Fibroblast of lung (primary cell): ENCODE data around the gene SEM1. TPM values are rescaled to one million over a fixed set of nuclear protein-coding genes. Genes with fewer than 3 reads are reported as not detected.
A peak's percentile ranks its signal among the peaks of the same experiment; 100 is the strongest.
"Not testable (repeated sequence)": the region's sequence is repeated elsewhere in the genome, so short reads cannot be mapped to it uniquely, and the experiment has no call there.

Source experiments
- DNase-seq, 2 donors: peaks; one replicate each; pipeline versions ENCODE4 v3.0.0 to v3.0.0-alpha.2; 2010; ENCODE audit warnings: low read depth in 2 of 2
- H2AFZ ChIP-seq: 2 replicates; pipeline ENCODE4 v1.5.1; 2012; ENCODE audit warnings: low read length, control low read depth, inconsistent platforms
- H3K27ac ChIP-seq: 2 replicates; pipeline ENCODE4 v1.5.1; 2011; ENCODE audit warnings: low read length, control low read depth; ENCODE audit not compliant: insufficient read depth
- H3K27me3 ChIP-seq: 2 replicates; pipeline ENCODE4 v1.5.1; 2011; ENCODE audit warnings: mild to moderate bottlenecking, low read length; ENCODE audit not compliant: control insufficient read depth, insufficient read depth
- H3K36me3 ChIP-seq: 2 replicates; pipeline ENCODE4 v1.5.1; 2011; ENCODE audit warnings: low read length; ENCODE audit not compliant: control insufficient read depth, insufficient read depth
- H3K4me1 ChIP-seq: 2 replicates; pipeline ENCODE4 v1.5.1; 2011; ENCODE audit warnings: low read length; ENCODE audit not compliant: control insufficient read depth, insufficient read depth; ENCODE audit errors: extremely low read depth
- H3K4me2 ChIP-seq: 2 replicates; pipeline ENCODE4 v1.5.1; 2011; ENCODE audit warnings: low read length, control low read depth; ENCODE audit not compliant: insufficient read depth; ENCODE audit errors: extremely low read depth
- H3K4me3 ChIP-seq, 4 experiments: fragments of 200-600 bp in 1 of 4; sonication (generic) in 1 of 4; replicated peaks in 1 of 4; 2 replicates each; pipeline ENCODE4 v1.5.1; 2011 to 2016; ENCODE audit warnings: low read length in 4 of 4, low read depth in 3 of 4, mild to moderate bottlenecking in 3 of 4, control low read depth in 2 of 4, inconsistent platforms in 1 of 4, mixed read lengths in 1 of 4; ENCODE audit not compliant: insufficient read depth in 1 of 4; ENCODE audit errors: control extremely low read depth in 1 of 4
- H3K79me2 ChIP-seq: 2 replicates; pipeline ENCODE4 v1.5.1; 2012; ENCODE audit warnings: mild to moderate bottlenecking, low read length, inconsistent platforms; ENCODE audit not compliant: control insufficient read depth, insufficient read depth
- H3K9ac ChIP-seq: 2 replicates; pipeline ENCODE4 v1.5.1; 2011; ENCODE audit warnings: mild to moderate bottlenecking, low read length, control low read depth; ENCODE audit not compliant: insufficient read depth
- H3K9me3 ChIP-seq: 2 replicates; pipeline ENCODE4 v1.5.1; 2012; ENCODE audit warnings: low read depth, low read length; ENCODE audit not compliant: control insufficient read depth, insufficient read depth
- H4K20me1 ChIP-seq: 2 replicates; pipeline ENCODE4 v1.5.1; 2011; ENCODE audit warnings: low read length; ENCODE audit not compliant: control insufficient read depth, insufficient read depth; ENCODE audit errors: extremely low read depth
- CTCF ChIP-seq, 2 donors: IDR thresholded peaks in 1 of 2; conservative IDR thresholded peaks in 1 of 2; 1 replicate in 1 of 2; 2 replicates in 1 of 2; pipeline ENCODE4 v1.5.1; 2011 to 2012; ENCODE audit warnings: low read length in 2 of 2, control low read depth in 1 of 2, inconsistent platforms in 1 of 2, low read depth in 1 of 2, mild to moderate bottlenecking in 1 of 2
- EZH2 ChIP-seq: IDR thresholded peaks from 2 replicates; pipeline ENCODE4 v1.5.1; 2012; ENCODE audit warnings: low read length, control low read depth, mild to moderate bottlenecking; ENCODE audit errors: missing control alignments
- polyA minus RNA-seq: library from RNA; depleted of rRNA, polyadenylated mRNA; stranded (reverse); fragments of >200 nt; gene quantifications from 2 replicates; pipeline ENCODE4 v1.2.3, GENCODE V29; 2011; ENCODE audit warnings: low replicate concordance
- polyA plus RNA-seq, 2 donors: library from polyadenylated mRNA; depleted of rRNA in 1 of 2; stranded (reverse) in 1 of 2; unstranded in 1 of 2; fragments of >200 nt; gene quantifications; 2 replicates each; pipeline ENCODE4 v1.2.1, GENCODE V29; 2011 to 2012; ENCODE audit warnings: missing spikeins in 1 of 2
- total RNA-seq: library from RNA; depleted of rRNA; stranded (reverse); fragments of >200 nt; gene quantifications from 2 replicates; pipeline ENCODE4 v1.2.1, GENCODE V29; 2014

SEM1 gene
- total RNA-seq, result 50.8 and 52.7 TPM in 2 replicates
- polyA plus RNA-seq, result 123 and 184 TPM in 2 replicates
- polyA plus RNA-seq (2012), result 562 and 590 TPM in 2 replicates
- 22.0 TPM in 1 of 2 replicates, not detected in the other for polyA minus RNA-seq

GRCh38 chr7:96709381-96710228 lies at the start of gene SEM1:
SEM1 (minus strand) TSS chr7:96709846; CDS start chr7:96709763, 83 bp downstream.
- H4K20me1 ChIP-seq, result no peaks in the 10 kb centered on the region
- peaks cover 7% of the 10 kb centered on the region for H3K4me1 ChIP-seq
- DNase-seq, result peak; percentile 87 to 92
- no peaks in the 10 kb centered on the region for H3K27me3 ChIP-seq
- peak within 1 kb of the TSS; percentile 98 for H3K27ac ChIP-seq
- no peak for TF ChIP-seq EZH2
- TF ChIP-seq CTCF (conservative IDR thresholded peaks at IDR 0.05 in 1 of 2, IDR thresholded peaks at IDR 0.05 in 1 of 2; ENCODE audit: low read depth in 1 of 2, low read length in 2 of 2), result no peak
- H3K36me3 ChIP-seq, result no peaks in the 10 kb centered on the region
- peak within 1 kb of the TSS; percentile 91 for H3K9ac ChIP-seq
- H3K4me2 ChIP-seq, result peak within 1 kb of the TSS; percentile 89
- peaks cover 39% of the 10 kb centered on the region for H3K79me2 ChIP-seq
- H3K9me3 ChIP-seq, result no peaks in the 10 kb centered on the region
- peak within 1 kb of the TSS; percentile 99 for H2AFZ ChIP-seq
- peak within 1 kb of the TSS; percentile 83 to 99 (median 92) for H3K4me3 ChIP-seq

GRCh38 chr7:96757880-96758279 lies 48.2 kb upstream of the SEM1 start:
- not testable (repeated sequence) for H3K9me3 ChIP-seq, H2AFZ ChIP-seq, H3K4me2 ChIP-seq, H3K27ac ChIP-seq, H3K79me2 ChIP-seq, H4K20me1 ChIP-seq, H3K36me3 ChIP-seq, H3K4me1 ChIP-seq, H3K9ac ChIP-seq, DNase-seq, H3K27me3 ChIP-seq, H3K4me3 ChIP-seq

- TF ChIP-seq EZH2 (no peak), CTCF (conservative IDR thresholded peaks at IDR 0.05 in 1 of 2, IDR thresholded peaks at IDR 0.05 in 1 of 2; ENCODE audit: low read depth in 1 of 2, low read length in 2 of 2) (no peak)
Observed at GRCh38 chr7:96747418-96747940, 37.8 kb upstream of the SEM1 start.

More at GRCh38 chr7:96747418-96747940, 37.8 kb upstream of the SEM1 start:
- Histone ChIP-seq H3K27ac (no peak overlapping the region), H4K20me1 (no peaks in the 10 kb centered on the region), H3K9me3 (no peaks in the 10 kb centered on the region), H3K36me3 (no peaks in the 10 kb centered on the region), H3K4me2 (no peak overlapping the region), H3K79me2 (no peaks in the 10 kb centered on the region), H3K27me3 (no peaks in the 10 kb centered on the region), H3K4me3 (no peak overlapping the region), H3K4me1 (no peaks in the 10 kb centered on the region), H3K9ac (no peak overlapping the region), H2AFZ (no peak overlapping the region)
- no peak for DNase-seq
